SK-N-MC (cell line): ENCODE measurements around the gene MRC1.

Experiments used
- EZH2 ChIP-seq: fragments of 200-600 bp; sonication (generic); IDR thresholded peaks from one replicate; pipeline ENCODE4 v1.6.1; 2017; ENCODE audit warnings: antibody characterized with exemption
- POLR2AphosphoS5 ChIP-seq: IDR thresholded peaks from 2 replicates; pipeline ENCODE4 v1.6.1; 2012; ENCODE audit warnings: mild to moderate bottlenecking, low read depth, low read length, borderline replicate concordance

GRCh38 chr10:17878896-17879295, 69.7 kb downstream of the MRC1 start:
- TF ChIP-seq POLR2AphosphoS5, result no peak
- TF ChIP-seq EZH2, result no peak
